Measurements from ENCODE around the gene ELOVL3.

DNA sequence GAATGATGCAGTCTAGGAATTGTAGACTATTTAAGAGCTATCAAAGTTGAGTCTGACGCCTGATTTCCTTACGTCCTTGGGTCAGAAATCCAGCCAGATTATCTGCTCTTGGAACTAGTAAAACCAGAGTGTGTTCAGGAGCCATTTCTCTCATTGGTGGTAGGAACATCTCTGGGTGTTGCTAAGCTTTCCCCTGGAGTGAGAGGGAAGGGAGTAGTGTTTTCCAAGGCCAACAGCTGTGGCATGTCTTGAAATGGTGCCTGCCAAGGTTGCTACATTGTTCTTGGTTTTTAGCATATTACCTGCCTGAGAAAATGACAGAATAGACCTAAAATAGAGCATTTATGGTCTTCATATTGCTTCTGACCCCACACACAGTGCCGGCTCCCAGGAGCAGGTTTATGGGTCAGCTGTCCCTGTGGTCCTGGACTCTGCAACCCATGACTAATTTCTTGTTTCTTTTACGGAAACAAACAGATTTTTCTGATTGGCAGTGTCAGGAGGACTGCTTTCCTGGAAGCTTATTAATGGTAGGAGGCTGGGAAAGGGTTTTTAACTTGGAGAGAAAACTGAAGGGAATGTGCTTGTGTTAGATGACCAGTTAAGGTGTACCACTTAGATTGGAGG, 36.8 kb downstream of the ELOVL3 start:
- TF ChIP-seq, protein P1, sequence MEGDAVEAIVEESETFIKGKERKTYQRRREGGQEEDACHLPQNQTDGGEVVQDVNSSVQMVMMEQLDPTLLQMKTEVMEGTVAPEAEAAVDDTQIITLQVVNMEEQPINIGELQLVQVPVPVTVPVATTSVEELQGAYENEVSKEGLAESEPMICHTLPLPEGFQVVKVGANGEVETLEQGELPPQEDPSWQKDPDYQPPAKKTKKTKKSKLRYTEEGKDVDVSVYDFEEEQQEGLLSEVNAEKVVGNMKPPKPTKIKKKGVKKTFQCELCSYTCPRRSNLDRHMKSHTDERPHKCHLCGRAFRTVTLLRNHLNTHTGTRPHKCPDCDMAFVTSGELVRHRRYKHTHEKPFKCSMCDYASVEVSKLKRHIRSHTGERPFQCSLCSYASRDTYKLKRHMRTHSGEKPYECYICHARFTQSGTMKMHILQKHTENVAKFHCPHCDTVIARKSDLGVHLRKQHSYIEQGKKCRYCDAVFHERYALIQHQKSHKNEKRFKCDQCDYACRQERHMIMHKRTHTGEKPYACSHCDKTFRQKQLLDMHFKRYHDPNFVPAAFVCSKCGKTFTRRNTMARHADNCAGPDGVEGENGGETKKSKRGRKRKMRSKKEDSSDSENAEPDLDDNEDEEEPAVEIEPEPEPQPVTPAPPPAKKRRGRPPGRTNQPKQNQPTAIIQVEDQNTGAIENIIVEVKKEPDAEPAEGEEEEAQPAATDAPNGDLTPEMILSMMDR (IDR thresholded peaks at IDR 0.05; ENCODE audit: insufficient read depth, low read depth, low read length): no peak
- TF ChIP-seq EZH2 (IDR thresholded peaks at IDR 0.05; ENCODE audit: insufficient read depth, low read length): no peak

Measured in astrocyte (in vitro differentiated cells and primary cell).